IPS DF 4.7 (cell line): ENCODE results near the gene SPAG17.
"Not testable (repeated sequence)": the region's sequence is repeated elsewhere in the genome, so short reads cannot be mapped to it uniquely, and the experiment has no call there.

Experiments used
- DNase-seq: peaks from one replicate; pipeline ENCODE4 v3.0.0-alpha.2; 2013; ENCODE audit warnings: low spot score; ENCODE audit errors: extremely low read depth

The SPAG17 gene

DNA sequence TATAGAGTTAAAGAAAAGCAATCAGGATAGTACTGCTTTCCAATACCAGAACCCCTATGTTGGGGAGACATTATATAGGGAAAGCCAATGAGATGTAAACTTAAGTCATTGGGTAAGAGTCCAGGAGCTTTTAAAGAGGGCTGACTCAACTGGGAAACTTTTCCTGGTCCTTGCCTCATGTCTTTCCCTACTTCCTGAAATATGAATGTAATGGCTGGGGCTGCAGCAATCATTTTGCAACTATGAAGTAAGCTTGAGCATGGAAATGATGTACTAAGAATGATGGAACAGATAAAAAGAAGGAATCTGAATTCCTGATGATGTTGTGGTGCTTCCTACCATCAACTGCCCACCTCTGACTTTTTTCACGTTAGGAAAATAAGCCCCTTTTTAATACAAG, 199.8 kb downstream of the SPAG17 start:
- no peak for DNase-seq

DNA sequence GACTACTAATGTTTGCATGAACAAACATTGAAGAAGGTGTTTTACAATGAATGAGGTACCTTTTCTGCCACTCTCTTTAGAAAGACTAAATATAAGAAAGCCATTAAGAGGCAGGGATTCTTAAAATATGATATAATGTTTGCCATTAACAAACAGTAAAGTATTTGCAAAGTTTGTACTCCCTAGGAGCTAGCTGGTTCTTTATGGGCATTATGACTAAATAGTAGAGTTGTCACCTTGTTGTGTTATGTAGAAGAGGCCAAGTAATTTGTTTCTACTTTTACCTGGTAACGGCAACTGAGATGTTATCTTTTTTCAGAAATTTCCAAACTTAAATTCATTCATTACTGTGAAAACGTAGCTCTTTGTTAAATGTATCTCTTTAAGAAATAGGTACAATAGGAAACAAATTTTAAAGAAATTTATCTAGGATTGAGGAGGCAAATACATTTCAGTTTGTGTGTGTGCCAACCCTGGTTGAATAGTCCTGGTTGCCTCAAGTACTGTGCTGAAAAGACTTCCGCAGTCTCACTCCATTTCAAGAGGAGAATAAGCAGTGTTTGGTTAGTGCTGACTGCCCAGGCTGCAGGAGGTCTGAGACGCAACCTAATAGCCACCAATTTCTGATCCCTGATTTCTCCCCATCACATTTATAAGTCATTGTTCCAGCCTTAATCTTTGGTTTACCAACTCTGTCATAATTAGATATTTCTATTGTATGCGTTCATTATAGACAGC, 203.4 kb downstream of the SPAG17 start:
- DNase-seq = no peak

DNA sequence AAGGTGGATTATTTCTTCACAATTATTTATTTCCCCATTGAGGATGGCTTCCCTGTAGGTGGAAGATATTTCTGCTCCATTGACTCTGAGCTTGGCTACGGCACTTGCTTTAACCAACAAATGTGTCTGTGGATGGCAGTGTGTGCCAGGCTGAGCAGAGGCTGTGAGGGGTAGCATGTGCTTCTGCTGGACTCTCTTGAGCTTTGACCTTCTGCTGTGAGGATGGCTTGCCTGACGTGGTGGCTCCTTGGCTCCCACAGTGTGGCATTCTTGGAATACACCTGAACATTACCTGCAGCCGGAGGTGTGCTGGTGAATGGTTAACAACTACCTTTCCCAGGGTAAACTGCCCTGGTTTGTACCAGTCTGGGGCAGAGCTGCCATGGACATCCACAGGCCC, 208.6 kb downstream of the SPAG17 start:
- no peak for DNase-seq

DNA sequence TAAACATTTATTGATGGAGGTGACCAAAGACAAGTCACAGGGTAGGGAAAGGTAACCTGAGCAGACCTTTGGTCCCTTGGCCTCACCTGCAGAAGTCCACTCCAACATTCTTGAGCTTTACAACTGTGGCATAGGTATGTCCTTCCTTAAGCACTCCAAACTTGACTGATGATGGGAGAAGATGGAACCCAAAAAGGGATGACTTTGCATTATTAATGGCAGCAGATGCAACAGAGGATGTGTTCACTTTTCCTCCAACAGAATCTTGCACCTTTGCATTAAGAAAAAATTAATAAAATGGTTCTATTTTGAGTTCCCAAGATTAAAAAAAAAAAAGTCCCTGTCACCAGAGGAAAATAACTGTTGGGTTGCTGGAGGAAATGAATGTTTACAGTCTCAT, 213.3 kb downstream of the SPAG17 start:
- no peak for DNase-seq

DNA sequence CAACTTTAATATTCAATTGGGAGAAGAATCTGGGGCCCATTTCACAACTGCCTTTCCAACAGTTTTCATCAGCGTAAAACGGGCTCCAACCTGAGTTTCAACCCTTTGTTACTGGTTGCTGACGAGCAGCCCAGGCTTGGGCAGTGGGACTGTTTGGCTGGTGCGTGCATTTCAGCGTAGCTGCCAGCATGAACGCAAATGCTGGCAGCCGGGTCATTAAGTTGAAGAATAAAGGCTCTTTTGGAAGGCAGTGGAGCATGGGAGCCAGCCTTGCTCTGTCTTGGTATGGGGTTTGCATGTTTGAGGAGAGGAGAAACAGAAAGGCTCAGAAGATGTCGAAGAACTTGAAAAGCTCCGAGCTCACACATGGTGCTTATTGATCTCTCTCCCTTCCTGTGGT, 214.8 kb downstream of the SPAG17 start:
- no peak for DNase-seq

DNA sequence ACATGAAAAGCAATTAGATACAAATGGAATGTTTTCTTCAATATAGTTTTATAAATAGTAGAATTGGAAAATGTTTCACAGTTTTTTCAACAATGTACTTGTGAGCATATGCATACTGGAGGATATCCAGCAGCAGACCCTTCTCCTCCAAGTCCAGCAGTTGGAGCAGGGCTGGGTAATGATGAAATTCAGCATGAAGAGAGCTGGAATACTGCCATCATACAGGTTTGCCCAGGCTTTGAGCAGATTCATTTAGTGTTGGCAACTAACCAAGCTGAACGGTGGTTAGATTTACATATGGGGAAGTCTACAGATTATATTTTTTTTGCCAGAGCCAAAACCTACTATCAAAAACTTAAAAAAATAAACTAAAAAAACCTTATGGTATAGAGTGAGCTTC, 217.1 kb downstream of the SPAG17 start:
- no peak for DNase-seq

DNA sequence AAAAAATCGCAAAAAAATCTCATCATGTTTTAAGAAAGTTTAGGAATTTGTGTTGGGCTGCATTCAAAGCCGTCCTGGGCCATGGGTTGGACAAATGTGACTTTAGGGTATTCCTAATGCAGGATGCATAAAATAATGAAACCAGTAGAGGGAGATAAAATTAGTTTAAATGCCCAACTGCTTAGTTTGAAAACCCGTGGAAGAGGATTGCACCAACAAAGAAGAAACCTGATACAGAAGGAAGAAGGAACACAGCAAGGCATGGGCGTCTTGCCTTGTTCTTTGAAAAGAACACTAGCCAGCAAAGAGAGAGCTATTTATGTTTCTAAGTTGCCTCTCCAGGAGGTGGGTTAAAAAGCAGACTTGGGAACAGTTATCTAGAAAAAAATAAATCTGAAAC, 217.6 kb downstream of the SPAG17 start:
- DNase-seq = peak; percentile 3

DNA sequence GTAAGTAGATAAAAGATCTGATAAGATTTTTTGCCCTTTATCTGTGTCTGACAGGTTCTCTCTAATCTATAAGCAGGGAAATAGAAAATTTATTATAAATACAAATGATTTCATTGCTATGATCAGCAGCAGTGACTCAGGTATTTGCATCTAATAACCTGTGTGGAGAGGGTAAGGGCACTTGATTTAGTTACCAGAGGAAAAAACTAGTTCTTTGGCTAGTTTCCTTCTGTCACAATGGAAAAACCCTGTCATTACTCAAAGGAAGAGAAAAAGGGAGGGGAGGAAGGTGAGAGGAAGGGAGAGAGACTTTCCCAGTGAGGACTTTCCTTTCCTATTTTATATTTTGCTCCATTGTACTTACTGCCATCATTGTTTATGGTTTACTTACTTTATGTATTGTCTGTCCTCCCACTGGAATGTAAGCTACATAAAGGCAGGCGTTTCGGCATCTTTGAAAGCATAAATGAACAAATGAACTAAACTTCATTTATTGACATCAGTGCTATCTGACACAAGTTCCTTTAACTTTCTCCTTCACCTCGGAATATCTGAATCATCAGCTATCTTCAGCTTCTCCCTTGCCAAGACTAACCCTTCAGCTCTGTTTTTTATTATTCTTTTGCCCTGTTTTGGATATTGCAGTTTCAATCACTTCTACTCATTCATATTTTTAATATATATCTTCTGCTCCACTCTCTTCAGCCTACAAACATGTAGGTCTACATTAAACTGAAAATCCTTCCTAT, 220.6 kb downstream of the SPAG17 start:
- DNase-seq = no peak

DNA sequence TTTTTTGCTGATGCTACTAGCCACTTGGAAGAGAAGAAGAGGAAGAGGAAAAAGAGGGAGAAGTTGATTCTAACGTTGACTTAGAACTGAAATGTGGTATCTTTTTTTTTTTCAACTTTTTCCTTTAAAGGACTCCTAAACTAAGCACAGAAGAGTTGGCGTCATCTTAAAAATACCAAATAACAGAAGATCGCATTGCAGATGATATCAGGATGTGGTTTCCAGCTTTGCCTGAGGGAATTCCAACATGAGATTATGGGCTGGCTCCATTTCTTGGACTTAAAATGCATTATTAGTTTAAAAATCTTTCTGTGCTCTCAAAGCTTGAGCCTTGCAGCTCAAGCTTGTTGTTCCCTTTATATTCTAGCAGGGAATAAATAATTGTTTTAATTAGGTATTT, 225.7 kb downstream of the SPAG17 start:
- no peak for DNase-seq

DNA sequence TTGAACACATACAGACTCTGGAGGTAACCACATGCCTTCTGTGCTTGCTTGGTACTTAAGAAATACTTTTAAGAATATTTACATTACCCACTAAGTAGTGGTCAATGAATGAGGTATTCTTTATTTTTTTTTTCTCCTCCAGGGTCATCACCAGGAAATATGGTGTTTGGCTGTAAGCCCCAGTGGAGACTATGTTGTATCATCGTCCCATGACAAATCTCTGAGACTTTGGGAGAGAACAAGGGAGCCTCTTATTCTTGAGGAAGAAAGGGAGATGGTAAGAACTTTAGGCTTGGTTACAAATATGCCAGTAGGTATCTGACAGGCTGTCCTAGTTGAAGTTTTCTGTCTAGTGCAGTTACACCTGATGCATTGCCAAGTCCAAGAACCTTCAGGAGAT, 232.6 kb downstream of the SPAG17 start:
- DNase-seq = no peak

DNA sequence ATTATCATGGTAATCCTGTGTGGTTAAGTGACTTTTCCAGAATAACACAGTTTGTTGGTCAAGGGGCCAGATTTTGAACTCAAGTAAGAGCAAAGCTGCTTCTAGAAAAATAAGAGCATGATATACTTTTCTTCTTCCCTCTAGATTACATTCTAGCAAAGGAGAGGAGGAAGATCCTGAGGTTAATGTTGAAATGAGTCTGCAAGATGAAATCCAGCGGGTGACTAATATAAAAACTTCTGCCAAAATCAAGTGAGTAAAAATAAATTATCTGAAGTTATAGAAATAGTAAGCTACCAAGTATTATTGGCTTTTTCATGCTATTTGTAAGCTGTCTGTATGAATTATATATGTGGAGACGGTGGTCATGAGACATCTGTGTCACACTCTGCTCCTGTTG, 242.7 kb downstream of the SPAG17 start:
- no peak for DNase-seq

DNA sequence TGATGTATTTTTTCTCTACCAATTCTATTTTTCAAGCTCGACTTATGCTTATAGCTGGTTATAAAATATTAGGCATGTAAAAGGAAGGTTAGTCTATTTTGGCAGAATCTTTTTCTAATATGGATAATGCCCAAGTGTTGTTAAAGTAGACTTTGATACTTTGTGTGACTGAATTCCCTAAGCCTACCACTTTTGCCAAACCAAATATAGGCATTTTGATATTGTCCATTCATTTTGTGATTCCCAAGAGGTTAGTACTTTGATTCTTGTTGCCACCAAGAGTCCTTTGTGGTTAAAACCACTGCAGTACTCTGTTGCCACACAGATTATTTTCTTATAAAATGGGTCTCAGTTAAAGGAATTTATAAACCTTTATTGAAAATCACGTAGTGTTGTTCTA, 251.3 kb downstream of the SPAG17 start:
- DNase-seq = no peak

DNA sequence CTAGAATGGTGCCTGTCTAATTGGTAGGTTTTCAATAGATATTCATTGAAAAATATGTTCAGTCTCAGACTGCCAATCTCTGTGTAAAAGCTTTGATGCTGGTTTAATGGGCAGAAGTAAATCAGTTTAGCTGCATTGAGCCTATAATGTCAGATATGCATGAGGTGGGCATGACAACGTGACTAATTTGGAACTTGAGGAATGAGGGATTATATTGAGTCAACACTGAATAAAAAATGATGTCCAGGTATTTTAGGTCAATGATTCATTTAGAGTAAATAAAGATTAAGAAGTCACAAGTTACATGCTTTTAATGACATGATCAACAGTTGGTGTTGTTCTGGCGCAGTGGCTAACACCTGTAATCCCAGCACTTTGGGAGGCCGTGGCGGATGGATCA, 252.5 kb downstream of the SPAG17 start:
- no peak for DNase-seq

DNA sequence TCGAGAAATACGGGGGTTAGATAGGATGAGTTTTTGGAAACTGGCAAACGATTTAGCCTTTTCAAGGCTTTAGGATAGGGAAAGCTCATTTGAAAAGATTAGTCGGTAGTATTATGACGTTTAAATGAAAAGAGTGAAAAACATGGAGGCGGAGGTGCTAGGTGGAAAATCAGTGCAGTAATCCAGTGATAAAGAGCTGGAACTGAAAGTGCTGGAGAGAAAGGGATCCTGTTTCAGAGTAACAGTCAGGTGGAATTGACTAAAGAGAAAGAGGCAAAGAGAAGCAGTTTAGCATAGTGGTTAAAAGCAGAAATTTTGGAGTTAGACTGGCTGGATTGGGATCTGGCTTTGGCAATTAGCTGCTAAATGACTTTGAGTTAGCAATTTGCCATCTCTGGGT, 254.5 kb downstream of the SPAG17 start:
- no peak for DNase-seq

DNA sequence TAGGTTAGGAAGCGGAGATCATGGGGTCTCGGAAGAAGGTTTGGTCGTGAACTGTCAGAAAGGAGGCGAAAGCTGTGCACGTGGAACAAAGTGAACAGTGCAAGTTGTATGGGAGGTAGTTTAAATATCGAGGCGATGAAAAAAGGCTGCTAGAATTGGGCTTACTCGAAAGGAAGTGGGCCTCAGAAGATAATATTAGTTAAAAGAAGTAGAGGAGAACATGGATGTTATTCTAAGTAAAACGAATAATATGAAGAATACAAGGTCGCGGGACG, 254.9 kb downstream of the SPAG17 start:
- DNase-seq = no peak

DNA sequence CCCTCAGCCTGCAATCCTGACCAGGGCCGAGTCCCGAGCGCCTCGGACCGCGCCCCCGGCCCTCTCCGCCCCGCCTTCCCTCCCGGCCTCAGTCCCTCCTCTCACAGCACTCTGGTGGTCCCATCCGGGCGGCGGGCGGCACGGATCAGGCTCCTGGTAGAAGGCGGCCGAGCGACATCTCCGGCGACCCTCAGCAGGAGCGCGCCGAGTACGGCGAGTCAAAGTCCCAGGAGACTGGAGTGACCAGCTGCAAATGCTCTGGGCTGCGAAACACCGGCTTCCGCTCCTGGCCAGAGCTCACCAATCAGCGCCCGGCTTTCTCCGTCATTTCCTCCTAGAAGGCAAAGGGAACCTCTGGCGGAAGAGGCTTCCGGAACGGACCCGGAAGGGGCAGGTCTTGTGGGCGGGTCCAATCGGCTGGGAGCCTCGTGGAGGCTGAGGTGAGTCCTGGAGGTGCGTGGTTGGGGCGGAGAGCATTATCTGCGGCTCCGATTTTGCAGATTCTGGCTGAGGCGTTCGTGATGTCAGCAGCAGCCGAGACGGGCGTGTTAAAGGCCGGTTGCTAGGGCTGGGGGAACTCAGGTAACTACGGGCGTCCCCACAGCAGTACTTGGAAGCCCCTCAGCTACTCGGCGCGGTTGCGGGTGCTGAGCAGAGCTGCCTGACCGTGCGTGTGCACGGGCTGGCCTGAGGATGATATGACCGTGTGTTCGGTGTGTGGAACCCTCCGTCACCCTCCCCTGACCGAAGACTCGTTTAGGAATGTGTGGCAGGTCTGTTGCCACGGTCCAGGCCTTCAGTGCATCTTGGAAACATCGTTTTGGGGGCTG, 255.5 kb downstream of the SPAG17 start, which contains the start of the genes GDAP2 and WDR3:
Gene GDAP2 (minus strand): TSS at position 279 of the 830 bp plus-strand sequence. CDS start 9,264 bp downstream, outside the sequence.
Gene WDR3 (plus strand): TSS at position 397 of the 830 bp plus-strand sequence. CDS start 3,581 bp downstream, outside the sequence.
- DNase-seq = peak; percentile 90

DNA sequence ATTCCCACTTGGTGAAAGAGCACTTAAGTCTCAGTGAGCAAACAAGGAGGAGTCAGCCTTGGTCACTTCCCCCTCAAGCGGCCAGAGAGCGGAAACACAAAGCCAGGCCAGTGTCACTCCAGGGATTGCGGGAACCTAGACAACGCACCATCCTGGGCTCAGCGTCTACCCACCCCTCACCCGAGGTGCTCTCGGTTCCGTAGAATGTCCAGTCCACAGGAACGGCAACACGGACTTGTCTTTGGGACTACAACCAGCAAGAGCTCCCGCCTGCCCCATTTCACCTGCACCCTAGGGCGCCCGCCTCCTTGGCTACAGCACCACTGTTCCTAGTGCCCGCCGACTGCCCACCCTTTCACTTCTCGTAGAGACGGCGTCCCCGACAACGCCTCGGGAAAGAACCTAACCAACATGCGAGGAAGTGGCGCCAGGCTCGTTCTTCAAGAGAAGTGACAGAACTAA, 256.1 kb downstream of the SPAG17 start:
- no peak for DNase-seq

DNA sequence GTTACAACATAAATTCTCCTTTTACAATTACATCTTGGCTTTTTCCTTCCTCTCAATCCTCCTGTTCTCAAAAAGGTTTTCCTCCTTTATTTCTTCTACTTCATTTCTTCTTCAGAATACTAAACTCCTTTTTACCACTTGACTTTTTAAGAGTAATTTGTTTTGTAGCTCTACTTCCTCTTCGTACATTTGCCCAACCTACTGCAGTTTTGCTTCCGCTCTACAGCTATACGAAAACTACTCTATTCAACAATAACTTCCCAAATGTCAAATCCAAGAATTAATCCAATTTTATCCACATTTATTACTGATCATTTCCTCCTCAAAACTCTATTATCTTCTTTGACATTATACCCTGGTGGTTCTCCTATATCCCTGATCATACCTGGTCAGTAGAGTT, 259.0 kb downstream of the SPAG17 start:
- DNase-seq = no peak

DNA sequence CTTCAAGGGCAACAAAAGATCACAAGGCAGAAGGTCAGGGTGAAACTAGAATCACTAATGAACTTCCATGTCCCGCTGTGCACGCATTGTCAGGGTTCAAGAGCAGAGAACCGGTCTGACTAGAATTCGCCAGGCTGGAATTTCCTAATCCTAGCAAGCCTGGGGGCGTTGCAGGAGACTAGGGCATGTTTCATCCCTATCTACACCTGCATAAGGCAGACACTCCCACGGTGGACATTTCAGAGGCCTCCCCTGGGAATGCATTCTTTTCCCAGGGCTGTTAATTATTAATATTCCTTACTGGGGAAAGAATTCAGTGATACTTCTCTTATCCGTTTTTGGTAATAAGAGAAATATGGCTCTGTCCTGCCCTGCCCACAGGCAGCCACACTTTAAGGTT, 262.3 kb downstream of the SPAG17 start:
- not testable (repeated sequence) for DNase-seq

DNA sequence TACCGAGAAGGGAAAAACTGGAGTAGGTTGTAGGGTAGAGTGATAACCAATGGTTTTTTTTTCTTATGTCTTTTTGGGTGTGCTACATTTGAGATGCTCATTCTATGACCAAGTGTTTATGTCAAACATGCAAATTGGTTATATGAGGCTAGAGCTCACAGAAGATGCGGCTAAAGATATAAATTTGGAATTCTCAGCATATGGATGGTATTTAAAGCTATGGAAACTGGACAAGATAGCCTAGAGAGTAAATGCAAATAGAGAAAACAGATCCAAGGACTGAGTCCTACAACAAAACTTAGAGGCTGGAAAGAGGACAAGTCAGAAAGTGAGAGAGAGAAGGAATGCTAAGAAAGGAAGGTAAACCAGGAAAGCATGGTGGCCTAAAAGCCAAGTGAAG, 263.0 kb downstream of the SPAG17 start:
- DNase-seq = no peak

DNA sequence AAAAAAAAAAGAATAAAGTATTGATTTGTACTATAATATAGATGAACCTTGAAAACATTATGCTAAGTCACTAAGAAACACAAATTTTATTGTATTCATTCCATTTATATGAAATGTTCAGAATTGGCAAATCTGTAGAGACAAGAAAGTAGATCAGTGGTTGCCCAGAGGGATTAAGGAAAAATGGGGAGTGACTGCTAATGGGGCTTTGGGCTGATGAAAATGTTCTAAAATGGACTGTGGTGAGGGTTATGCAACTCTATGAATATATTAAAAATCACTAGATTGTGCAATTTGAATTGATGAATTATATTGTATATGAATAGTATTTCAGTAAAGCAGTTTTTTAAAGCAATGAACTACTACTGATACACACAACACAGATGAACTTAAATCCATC, 265.7 kb downstream of the SPAG17 start:
- no peak for DNase-seq

DNA sequence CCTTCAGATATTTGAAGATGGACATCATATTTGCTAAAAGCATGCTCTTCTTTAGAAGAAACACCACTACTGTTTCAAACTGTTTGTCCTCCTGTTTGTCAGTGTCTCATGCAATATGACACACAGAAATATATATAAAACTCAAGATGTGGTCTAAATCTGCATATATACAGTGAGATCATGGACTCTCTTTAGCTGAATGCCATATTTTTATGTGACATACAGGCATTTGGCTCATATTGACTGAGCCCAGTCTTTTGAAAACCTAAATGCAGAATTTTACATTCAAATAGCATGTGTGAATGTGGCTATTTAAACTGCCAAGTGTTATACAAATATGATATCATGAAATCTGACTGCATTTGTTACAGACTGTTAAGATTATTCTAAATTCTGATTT, 274.0 kb downstream of the SPAG17 start:
- no peak for DNase-seq
